GM12873 (cell line): Measurements from ENCODE around the gene ZSWIM4.

Source experiments
- CTCF ChIP-seq: IDR thresholded peaks from 2 replicates; pipeline ENCODE4 v1.5.1; 2012; ENCODE audit warnings: low read depth, mild to moderate bottlenecking, moderate library complexity, low read length, control low read depth; ENCODE audit not compliant: insufficient read depth; ENCODE audit errors: missing control alignments

ZSWIM4 gene

GRCh38 chr19:13782537-13782936 lies 12.7 kb upstream of the ZSWIM4 start:
- no peak for TF ChIP-seq CTCF

- TF ChIP-seq CTCF = no peak
Measured at GRCh38 chr19:13783565-13784500, 11.4 kb upstream of the ZSWIM4 start.

- peak; percentile 63 for TF ChIP-seq CTCF
Measured at GRCh38 chr19:13784731-13785452, 10.4 kb upstream of the ZSWIM4 start.

GRCh38 chr19:13788991-13789390 lies 6.3 kb upstream of the ZSWIM4 start:
- no peak for TF ChIP-seq CTCF

GRCh38 chr19:13790354-13790753 lies 4.9 kb upstream of the ZSWIM4 start:
- TF ChIP-seq CTCF = no peak

- TF ChIP-seq CTCF = no peak
Measured at GRCh38 chr19:13794398-13794756, 866 bp upstream of the ZSWIM4 start.

GRCh38 chr19:13795595-13796300 lies 505 bp downstream of the ZSWIM4 start:
- no peak for TF ChIP-seq CTCF
